B cell (primary cell): ENCODE measurements around the gene UBE2Q2. TPM values are rescaled to one million over a fixed set of nuclear protein-coding genes. Genes with fewer than 3 reads are reported as not detected.

Experiments used
- ATAC-seq: fragments of 200-7000 bp; cut with Tn5 transposase; one replicate; pipeline ENCODE4 v1.10.0; 2021; ENCODE audit warnings: low read depth, mild to moderate bottlenecking, moderate number of reproducible peaks, moderate library complexity
- CTCF ChIA-PET: fragments of 350-600 bp; sonication (Branson Sonifier 250); formaldehyde crosslinking; loops from one replicate; lab custom pipeline; 2021; ENCODE audit warnings: antibody characterized with exemption, inconsistent platforms; lab: Charles Lee
- POLR2A ChIA-PET: fragments of 350-600 bp; sonication (Branson Sonifier 250); formaldehyde crosslinking; loops from one replicate; lab custom pipeline; 2021; ENCODE audit warnings: antibody characterized with exemption; lab: Charles Lee
- DNase-seq: peaks from one replicate; pipeline ENCODE4 v3.0.0; 2013
- H2AFZ ChIP-seq: 2 replicates; pipeline ENCODE4 v1.6.1; 2012; ENCODE audit warnings: mild to moderate bottlenecking, low read depth, low read length; ENCODE audit not compliant: insufficient read depth, poor library complexity, severe bottlenecking
- H3K27ac ChIP-seq, 2 donors: 1 replicate in 1 of 2; 2 replicates in 1 of 2; pipeline ENCODE4 v1.5.1; 2012 to 2013; ENCODE audit warnings: low read length in 2 of 2, mild to moderate bottlenecking in 2 of 2, moderate library complexity in 1 of 2
- H3K27me3 ChIP-seq, 4 experiments: fragments of 200-600 bp in 1 of 4; sonication (generic) in 1 of 4; replicated peaks in 1 of 4; 1 replicate in 2 of 4; 2 replicates in 2 of 4; pipeline versions ENCODE4 v1.6.1 to v1.7.0; 2013 to 2016; ENCODE audit warnings: low read length in 3 of 4, mild to moderate bottlenecking in 2 of 4, mixed read lengths in 1 of 4, moderate library complexity in 1 of 4; ENCODE audit not compliant: insufficient read depth in 4 of 4, control insufficient read depth in 3 of 4; ENCODE audit errors: control extremely low read depth in 1 of 4
- H3K36me3 ChIP-seq, 2 experiments: replicated peaks in 1 of 2; 1 replicate in 1 of 2; 2 replicates in 1 of 2; pipeline versions ENCODE4 v1.6.1 to v1.7.1; 2013; ENCODE audit warnings: low read length in 1 of 2; ENCODE audit not compliant: insufficient read depth in 2 of 2, control insufficient read depth in 1 of 2; ENCODE audit errors: control extremely low read depth in 1 of 2, extremely low read depth in 1 of 2
- H3K4me1 ChIP-seq, 2 donors: fragments of 200-600 bp in 1 of 2; sonication (generic) in 1 of 2; 1 replicate in 1 of 2; 2 replicates in 1 of 2; pipeline versions ENCODE4 v1.5.1 to v1.6.1; 2013 to 2017; ENCODE audit warnings: low read length in 2 of 2; ENCODE audit not compliant: control insufficient read depth in 2 of 2, insufficient read depth in 2 of 2
- H3K4me2 ChIP-seq: replicated peaks from 2 replicates; pipeline ENCODE3; 2012; ENCODE audit warnings: mild to moderate bottlenecking, low read depth, low read length; ENCODE audit not compliant: poor library complexity, severe bottlenecking
- H3K4me3 ChIP-seq, 5 experiments: fragments of 200-600 bp in 1 of 5; sonication (generic) in 1 of 5; 1 replicate in 3 of 5; 2 replicates in 2 of 5; pipeline versions ENCODE4 v1.5.1 to v1.7.0; 2011 to 2016; ENCODE audit warnings: low read length in 4 of 5, mild to moderate bottlenecking in 4 of 5, low read depth in 2 of 5, control low read depth in 1 of 5, moderate library complexity in 1 of 5; ENCODE audit not compliant: insufficient read depth in 1 of 5; ENCODE audit errors: control extremely low read depth in 1 of 5, extremely low read depth in 1 of 5
- H3K79me2 ChIP-seq: fragments of 200-600 bp; sonication (generic); one replicate; pipeline ENCODE4 v1.6.0; 2016; ENCODE audit warnings: low read length; ENCODE audit not compliant: control insufficient read depth, insufficient read depth
- H3K9ac ChIP-seq: fragments of 200-600 bp; sonication (generic); 2 replicates; pipeline ENCODE4 v1.6.1; 2017; ENCODE audit warnings: mild to moderate bottlenecking, low read length, moderate library complexity
- H3K9me3 ChIP-seq, 3 donors: one replicate each; pipeline versions ENCODE4 v1.6.1 to v1.7.1; 2013; ENCODE audit warnings: low read length in 2 of 3; ENCODE audit not compliant: control insufficient read depth in 2 of 3, insufficient read depth in 1 of 3; ENCODE audit errors: control extremely low read depth in 1 of 3
- H4K20me1 ChIP-seq: 2 replicates; pipeline ENCODE4 v1.6.0; 2012; ENCODE audit warnings: mild to moderate bottlenecking, low read length; ENCODE audit not compliant: insufficient read depth, control insufficient read depth, poor library complexity, severe bottlenecking
- H3K27ac Mint-ChIP-seq: one replicate; pipeline ENCODE4 v1.8.0; 2021; ENCODE audit warnings: mixed read lengths
- H3K27me3 Mint-ChIP-seq: one replicate; pipeline ENCODE4 v1.8.0; 2021; ENCODE audit warnings: mixed read lengths
- H3K4me1 Mint-ChIP-seq: one replicate; pipeline ENCODE4 v1.8.0; 2021; ENCODE audit warnings: mixed read lengths
- H3K4me3 Mint-ChIP-seq: one replicate; pipeline ENCODE4 v1.8.0; 2021; ENCODE audit warnings: mixed read lengths
- H3K9me3 Mint-ChIP-seq: one replicate; pipeline ENCODE4 v1.8.0; 2022; ENCODE audit warnings: mixed read lengths; ENCODE audit not compliant: insufficient read depth
- EZH2 ChIP-seq: IDR thresholded peaks from 2 replicates; pipeline ENCODE4 v1.6.1; 2012; ENCODE audit warnings: borderline replicate concordance, low read depth, mild to moderate bottlenecking, moderate library complexity, low read length; ENCODE audit not compliant: insufficient read depth, poor library complexity, severe bottlenecking
- WGBS: methylation state at CpG from one replicate; pipeline ENCODE4 v1.1.5; 2013; ENCODE audit warnings: missing lambda C conversion rate; ENCODE audit not compliant: insufficient coverage; 5-methylcytosine and 5-hydroxymethylcytosine counted together
- intact Hi-C: fragments of 100-400 bp; cut with micrococcal nuclease; formaldehyde crosslinking; loops from one replicate; pipeline ENCODE4 v1.10.0; 2022
- polyA plus RNA-seq: library from polyadenylated mRNA; depleted of rRNA; stranded (reverse); fragments of >200 nt; gene quantifications from 2 replicates; pipeline ENCODE4 v1.2.3, GENCODE V29; 2012
- total RNA-seq, 2 donors: library from RNA; stranded (reverse); fragments of 120-200 nt in 1 of 2; gene quantifications; 1 replicate in 1 of 2; 2 replicates in 1 of 2; pipeline versions ENCODE4 v1.2.3 to v1.2.4, GENCODE V29; 2013 to 2022
- TF ChIP-seq, protein P1 (sequence below): fragments of 200-600 bp; IDR thresholded peaks from one replicate; pipeline ENCODE4 v1.8.0; 2022; ENCODE audit warnings: antibody characterized with exemption, mild to moderate bottlenecking

UBE2Q2 gene
- total and polyA plus RNA-seq, 2 donors (not counting 1 experiment from before 2014, with no cell fraction given): 11.4 to 33.6 TPM

DNA sequence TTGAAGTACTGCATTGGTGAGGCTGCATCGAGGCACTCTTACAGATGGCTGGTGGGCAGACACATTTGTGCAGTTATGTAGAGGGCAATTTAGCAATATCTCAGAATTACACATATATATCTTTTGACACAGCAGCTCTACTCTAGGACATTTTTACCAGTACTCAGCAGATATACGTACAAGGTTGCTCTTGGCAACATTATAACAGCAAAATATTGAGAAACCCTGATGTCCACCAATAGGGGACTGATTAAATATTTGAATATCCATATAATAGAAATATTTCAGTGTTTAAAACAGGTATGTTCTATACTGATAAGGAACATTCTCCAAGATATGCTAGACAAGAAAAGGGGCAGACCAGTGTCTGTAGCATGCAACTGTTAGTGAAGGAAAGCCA, 52.5 kb downstream of the UBE2Q2 start:
- Mint-ChIP-seq H3K9me3 (no peaks in the 10 kb centered on the region), H3K27me3 (no peaks in the 10 kb centered on the region), H3K4me3 (no peak overlapping the region), H3K27ac (no peak overlapping the region), H3K4me1 (no peaks in the 10 kb centered on the region)
- Histone ChIP-seq H3K27ac (no peak overlapping the region), H2AFZ (no peak overlapping the region), H3K9ac (no peak overlapping the region), H3K79me2 (no peaks in the 10 kb centered on the region), H3K4me1 (no peaks in the 10 kb centered on the region), H3K4me3 (no peak overlapping the region), H3K4me2 (no peak overlapping the region), H3K36me3 (peaks cover 0 to 9% of the 10 kb centered on the region in 2 experiments), H3K9me3 (no peaks in the 10 kb centered on the region), H4K20me1 (no peaks in the 10 kb centered on the region), H3K27me3 (no peaks in the 10 kb centered on the region)
- WGBS: no CpG with 5 or more reads among the region's 2 CpGs
- intact Hi-C loops: no loop called here
- CTCF ChIA-PET: no interaction called here
- no peak for TF ChIP-seq EZH2
- TF ChIP-seq, protein P1, sequence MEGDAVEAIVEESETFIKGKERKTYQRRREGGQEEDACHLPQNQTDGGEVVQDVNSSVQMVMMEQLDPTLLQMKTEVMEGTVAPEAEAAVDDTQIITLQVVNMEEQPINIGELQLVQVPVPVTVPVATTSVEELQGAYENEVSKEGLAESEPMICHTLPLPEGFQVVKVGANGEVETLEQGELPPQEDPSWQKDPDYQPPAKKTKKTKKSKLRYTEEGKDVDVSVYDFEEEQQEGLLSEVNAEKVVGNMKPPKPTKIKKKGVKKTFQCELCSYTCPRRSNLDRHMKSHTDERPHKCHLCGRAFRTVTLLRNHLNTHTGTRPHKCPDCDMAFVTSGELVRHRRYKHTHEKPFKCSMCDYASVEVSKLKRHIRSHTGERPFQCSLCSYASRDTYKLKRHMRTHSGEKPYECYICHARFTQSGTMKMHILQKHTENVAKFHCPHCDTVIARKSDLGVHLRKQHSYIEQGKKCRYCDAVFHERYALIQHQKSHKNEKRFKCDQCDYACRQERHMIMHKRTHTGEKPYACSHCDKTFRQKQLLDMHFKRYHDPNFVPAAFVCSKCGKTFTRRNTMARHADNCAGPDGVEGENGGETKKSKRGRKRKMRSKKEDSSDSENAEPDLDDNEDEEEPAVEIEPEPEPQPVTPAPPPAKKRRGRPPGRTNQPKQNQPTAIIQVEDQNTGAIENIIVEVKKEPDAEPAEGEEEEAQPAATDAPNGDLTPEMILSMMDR: no peak
- DNase-seq (no peak), ATAC-seq (no peak)
- POLR2A ChIA-PET: no interaction called here

DNA sequence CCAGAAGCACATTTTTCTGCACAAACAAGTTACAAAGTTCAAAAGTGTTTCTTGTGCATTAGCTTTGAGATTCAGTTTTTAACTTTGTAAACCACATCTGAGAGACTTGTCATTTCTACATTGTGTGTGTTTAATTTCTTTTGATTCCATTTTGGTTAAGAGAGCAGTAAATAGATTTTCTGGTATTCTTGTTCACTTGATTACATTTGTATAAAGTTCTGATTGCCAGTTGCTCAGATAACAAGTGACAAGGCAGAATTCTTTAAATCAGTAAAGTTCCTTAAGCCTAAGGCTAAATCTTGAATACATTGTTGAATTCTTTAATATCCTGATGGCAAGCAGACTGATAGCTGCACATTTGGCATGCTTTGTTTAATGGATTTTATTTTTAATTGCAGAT, 57.3 kb downstream of the UBE2Q2 start:
- no peak for DNase-seq
- H3K4me3 Mint-ChIP-seq: no peak overlapping the region

More for the DNA sequence above, 57.3 kb downstream of the UBE2Q2 start:
- Histone ChIP-seq H3K4me3 (no peak overlapping the region), H4K20me1 (no peaks in the 10 kb centered on the region), H3K4me1 (peaks cover 12 to 13% of the 10 kb centered on the region in 2 donors), H3K27ac (no peak overlapping the region), H3K9me3 (no peaks in the 10 kb centered on the region), H2AFZ (no peak overlapping the region), H3K27me3 (no peaks in the 10 kb centered on the region), H3K9ac (no peak overlapping the region), H3K4me2 (no peak overlapping the region), H3K36me3 (peaks cover 3 to 5% of the 10 kb centered on the region in 2 experiments), H3K79me2 (peaks cover 24% of the 10 kb centered on the region)
- Mint-ChIP-seq H3K27ac (no peak overlapping the region), H3K9me3 (no peaks in the 10 kb centered on the region), H3K27me3 (no peaks in the 10 kb centered on the region), H3K4me1 (peaks cover 28% of the 10 kb centered on the region)
- ChIA-PET CTCF (interaction anchor here (0.6 kb wide), 1 partner anchor 104 kb away, joined by 3 read pairs; no protein-coding TSS in a partner anchor), POLR2A (no interaction called here)
- TF ChIP-seq EZH2: no peak
- TF ChIP-seq, protein P1: no peak
- ATAC-seq: no peak
- intact Hi-C loops: loop anchor here (5.0 to 10.0 kb wide), 5 partner anchors 33 to 1908 kb away; partner anchors contain the start of genes PML, SIN3A, STOML1 and TMEM266
